HG03558 (cell line): ENCODE measurements around the gene CYTIP.

Source experiments
- ATAC-seq: cut with Tn5 transposase; IDR thresholded peaks from one replicate; pipeline ENCODE4 v1.9.1; 2021; ENCODE audit warnings: moderate number of reproducible peaks; ENCODE audit not compliant: unreplicated experiment; ENCODE audit errors: extremely low read depth

Gene CYTIP

GRCh38 chr2:157465554-157465953, 21.7 kb upstream of the CYTIP start:
- no peak for ATAC-seq

GRCh38 chr2:157463002-157463401, 19.1 kb upstream of the CYTIP start:
- no peak for ATAC-seq

- ATAC-seq = no peak
These were observed 17.0 kb upstream of the CYTIP start for GRCh38 chr2:157460897-157461296.

GRCh38 chr2:157460384-157460837, 16.5 kb upstream of the CYTIP start:
- no peak for ATAC-seq

- no peak for ATAC-seq
These were observed 15.6 kb upstream of the CYTIP start for GRCh38 chr2:157459486-157459885.

- no peak for ATAC-seq
These were observed 3.9 kb upstream of the CYTIP start for GRCh38 chr2:157447741-157448140.

GRCh38 chr2:157447031-157447430, 3.1 kb upstream of the CYTIP start:
- ATAC-seq = no peak

- ATAC-seq = no peak
These were observed 752 bp upstream of the CYTIP start for GRCh38 chr2:157444641-157445040.

- ATAC-seq = no peak
These were observed 799 bp downstream of the CYTIP start for GRCh38 chr2:157443090-157443489.

- ATAC-seq = no peak
These were observed 1.3 kb downstream of the CYTIP start for GRCh38 chr2:157442636-157443035.

- no peak for ATAC-seq
These were observed 1.7 kb downstream of the CYTIP start for GRCh38 chr2:157442191-157442590.

- peak; percentile 23 for ATAC-seq
These were observed 2.8 kb downstream of the CYTIP start for GRCh38 chr2:157441072-157441454.

GRCh38 chr2:157440404-157441071, 3.4 kb downstream of the CYTIP start:
- ATAC-seq = no peak

GRCh38 chr2:157439824-157440186, 4.1 kb downstream of the CYTIP start:
- ATAC-seq = no peak

GRCh38 chr2:157438863-157439823, 4.7 kb downstream of the CYTIP start:
- ATAC-seq = no peak

GRCh38 chr2:157433394-157433793, 10.5 kb downstream of the CYTIP start:
- ATAC-seq = no peak

GRCh38 chr2:157432475-157433106, 11.3 kb downstream of the CYTIP start:
- no peak for ATAC-seq

- no peak for ATAC-seq
These were observed 12.7 kb downstream of the CYTIP start for GRCh38 chr2:157431176-157431575.

GRCh38 chr2:157428500-157429175, 15.3 kb downstream of the CYTIP start:
- ATAC-seq = no peak

GRCh38 chr2:157427922-157428303, 16.0 kb downstream of the CYTIP start:
- ATAC-seq = no peak
